Activated T-cell treated with anti-CD3 and anti-CD28 coated beads, Interleukin-2, amount 50 U/mL, for 4 hours (primary cell): ENCODE data around the gene MKLN1. TPM values are rescaled to one million over a fixed set of nuclear protein-coding genes. Genes with fewer than 3 reads are reported as not detected.

ENCODE experiments used
- ATAC-seq, 2 donors: fragments of 200-7000 bp; cut with Tn5 transposase; one replicate each; pipeline ENCODE4 v1.10.0; 2021
- DNase-seq: peaks from one replicate; pipeline ENCODE4 v3.0.0-alpha.2; 2020
- H3K27me3 Mint-ChIP-seq: one replicate; pipeline ENCODE4 v1.8.0; 2021; ENCODE audit warnings: low read depth, mixed read lengths
- H3K36me3 Mint-ChIP-seq: one replicate; pipeline ENCODE4 v1.8.0; 2022; ENCODE audit warnings: mixed read lengths; ENCODE audit not compliant: insufficient read depth
- H3K4me1 Mint-ChIP-seq: one replicate; pipeline ENCODE4 v1.8.0; 2021; ENCODE audit warnings: low read depth, mixed read lengths
- H3K4me3 Mint-ChIP-seq: one replicate; pipeline ENCODE4 v1.8.0; 2021; ENCODE audit warnings: mild to moderate bottlenecking, moderate library complexity, mixed read lengths
- H3K9me3 Mint-ChIP-seq: one replicate; pipeline ENCODE4 v1.8.0; 2021; ENCODE audit warnings: mixed read lengths
- total RNA-seq, 3 donors: library from RNA; stranded (reverse); gene quantifications; one replicate each; pipeline ENCODE4 v1.2.1, GENCODE V29; 2021

The MKLN1 gene
- total RNA-seq, 3 donors from 2014 or later = 26.7 to 29.6 (median 28.8) TPM

DNA sequence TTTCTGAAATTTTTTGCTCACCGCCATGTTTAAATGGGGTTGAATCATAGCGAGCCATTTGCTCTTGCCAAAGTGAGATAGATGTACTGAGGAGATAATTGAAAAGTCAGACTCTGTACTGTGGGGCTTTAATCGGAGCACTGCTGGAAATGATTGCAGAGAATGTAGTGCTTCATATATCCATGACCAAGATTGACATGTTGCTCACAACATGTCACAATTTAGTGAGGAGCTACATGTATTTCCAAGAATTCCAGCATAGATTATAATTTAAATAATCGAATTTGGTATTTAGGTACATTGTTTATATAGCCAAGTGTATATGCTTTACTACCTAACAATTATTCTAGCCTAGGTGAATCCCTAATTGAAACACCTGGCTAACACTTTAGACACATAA lies 162.2 kb downstream of the MKLN1 start:
- Mint-ChIP-seq H3K9me3 (no peaks in the 10 kb centered on the region), H3K27me3 (no peaks in the 10 kb centered on the region), H3K4me1 (no peaks in the 10 kb centered on the region), H3K4me3 (no peak overlapping the region), H3K36me3 (peaks cover 6% of the 10 kb centered on the region)
- no peak for DNase-seq
- ATAC-seq = no peak

DNA sequence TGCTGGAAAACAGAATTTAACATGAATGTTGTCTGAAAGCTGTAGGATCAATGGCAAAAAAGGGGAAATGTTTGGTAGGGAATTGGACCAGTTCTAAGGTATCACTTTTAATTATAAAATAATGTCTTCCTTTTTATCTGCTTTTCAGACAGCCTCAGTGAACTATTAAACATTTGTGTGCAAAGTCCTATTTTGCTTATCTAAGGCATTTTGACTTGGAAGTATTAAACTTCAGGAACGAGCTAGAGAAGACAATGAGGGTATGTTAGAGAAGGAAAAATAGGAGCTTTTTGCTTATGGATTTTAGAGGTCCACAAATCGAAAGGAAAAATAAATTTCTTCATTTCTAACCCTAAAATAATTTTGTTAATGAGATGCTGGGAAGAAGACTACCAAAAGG lies 165.4 kb downstream of the MKLN1 start:
- no peaks in the 10 kb centered on the region for H3K4me1 Mint-ChIP-seq
- H3K36me3 Mint-ChIP-seq = peaks cover 6% of the 10 kb centered on the region
- DNase-seq (no peak), ATAC-seq (no peak)
- H3K9me3 Mint-ChIP-seq = no peaks in the 10 kb centered on the region
- no peaks in the 10 kb centered on the region for H3K27me3 Mint-ChIP-seq
- H3K4me3 Mint-ChIP-seq = no peak overlapping the region

DNA sequence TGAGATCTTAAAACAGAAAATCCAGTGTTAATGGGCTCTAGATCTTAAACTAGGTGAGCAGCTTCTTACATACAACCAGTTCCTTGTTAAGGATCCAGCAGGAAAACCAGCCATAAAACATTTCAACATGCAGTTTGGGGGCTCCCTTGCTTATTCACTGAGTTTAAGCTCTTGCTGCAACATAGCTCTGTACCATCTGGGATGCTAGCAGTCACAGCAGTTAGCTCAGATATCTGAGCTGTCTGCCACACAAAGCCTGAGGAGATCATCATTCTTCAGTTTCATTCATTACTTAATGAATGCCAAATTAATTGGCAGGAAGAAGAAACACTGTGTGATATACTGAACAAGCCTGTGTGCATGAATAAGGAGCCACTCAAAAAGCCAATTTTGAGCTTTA lies 165.9 kb downstream of the MKLN1 start:
- DNase-seq (no peak), ATAC-seq (no peak)
- H3K4me3 Mint-ChIP-seq = no peak overlapping the region
- H3K9me3 Mint-ChIP-seq = no peaks in the 10 kb centered on the region
- no peaks in the 10 kb centered on the region for H3K4me1 Mint-ChIP-seq
- H3K36me3 Mint-ChIP-seq = peaks cover 5% of the 10 kb centered on the region
- no peaks in the 10 kb centered on the region for H3K27me3 Mint-ChIP-seq

DNA sequence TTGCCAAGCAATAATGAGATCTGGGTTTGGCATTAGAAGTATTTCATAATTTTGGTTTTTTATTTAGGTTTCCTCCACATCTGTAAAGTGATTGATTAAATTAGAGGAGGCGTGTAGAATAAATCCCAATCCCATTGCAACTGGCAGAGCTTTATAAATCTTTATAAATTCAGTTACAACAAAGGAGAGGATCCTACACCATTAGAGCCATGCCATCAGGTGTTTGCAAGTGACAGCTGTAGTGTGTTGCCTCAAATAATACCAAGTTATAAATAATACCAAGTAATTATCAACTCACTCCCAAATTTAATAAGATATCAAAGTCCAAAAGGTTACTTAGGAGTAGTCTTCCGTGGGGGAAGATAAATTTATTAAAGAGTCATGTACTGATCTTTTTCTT lies 166.5 kb downstream of the MKLN1 start:
- H3K36me3 Mint-ChIP-seq = peaks cover 5% of the 10 kb centered on the region
- H3K27me3 Mint-ChIP-seq = no peaks in the 10 kb centered on the region
- H3K4me1 Mint-ChIP-seq = no peaks in the 10 kb centered on the region
- H3K4me3 Mint-ChIP-seq = no peak overlapping the region
- no peaks in the 10 kb centered on the region for H3K9me3 Mint-ChIP-seq
- ATAC-seq = no peak
- DNase-seq = no peak

DNA sequence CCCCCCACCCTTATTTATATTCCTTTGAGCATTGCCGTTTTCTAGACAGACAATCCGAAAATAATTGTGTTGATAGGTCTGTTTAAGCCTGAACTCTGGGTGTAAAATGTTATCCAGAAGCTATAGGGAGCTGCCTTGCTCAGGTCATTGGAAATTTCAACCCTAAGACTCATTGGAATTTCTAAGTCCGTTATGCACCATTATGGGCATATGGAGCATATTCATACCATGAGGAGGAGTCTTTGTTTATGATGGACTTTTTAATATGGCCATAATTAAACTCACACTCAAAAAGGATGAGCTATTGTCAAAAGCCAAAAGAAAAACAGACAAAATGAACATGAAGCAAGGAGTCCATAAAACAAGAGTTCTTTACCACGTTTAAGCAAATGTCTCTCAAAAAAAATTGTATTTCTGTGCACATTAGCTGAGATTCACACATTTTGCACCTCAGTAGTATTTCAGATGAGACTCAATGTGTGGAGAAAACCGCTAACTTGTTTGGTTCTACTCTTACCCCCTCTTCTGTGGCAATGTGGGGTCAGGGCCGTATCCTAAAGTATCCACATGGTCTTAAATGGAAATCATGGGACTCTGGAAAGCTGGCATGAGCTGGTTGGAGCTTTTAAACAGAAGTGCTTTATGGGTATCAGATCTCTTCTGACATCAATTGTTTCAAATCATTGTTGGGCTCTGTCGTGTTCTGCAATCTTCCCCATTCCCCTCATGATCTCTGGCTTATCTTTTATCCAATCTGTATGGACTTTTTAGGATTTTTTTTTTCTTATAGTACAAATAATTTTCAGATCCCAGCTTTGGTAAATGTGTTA lies 168.2 kb downstream of the MKLN1 start:
- ATAC-seq (no peak), DNase-seq (no peak)

DNA sequence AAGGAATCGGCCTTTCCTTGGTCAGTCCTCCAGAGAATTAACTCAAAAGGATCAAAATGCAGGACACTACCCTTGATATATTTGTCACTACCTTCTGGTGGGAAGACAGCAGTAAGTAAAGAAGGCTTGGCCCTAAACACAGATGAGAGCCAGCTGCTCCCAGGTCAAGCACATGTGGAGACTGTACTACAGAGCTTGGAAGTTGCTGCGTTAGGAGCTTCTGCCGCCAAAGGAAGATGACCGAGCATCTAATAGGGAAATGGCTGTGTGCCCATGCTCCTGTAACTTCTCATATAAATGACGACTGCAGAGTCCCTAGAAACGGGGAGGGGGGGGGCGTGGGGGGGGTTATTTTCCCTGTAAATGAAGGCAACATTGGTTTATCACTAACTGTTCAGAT lies 169.8 kb downstream of the MKLN1 start:
- no peak for DNase-seq
- Mint-ChIP-seq H3K4me3 (no peak overlapping the region), H3K27me3 (no peaks in the 10 kb centered on the region), H3K4me1 (peaks cover 22% of the 10 kb centered on the region), H3K9me3 (no peaks in the 10 kb centered on the region), H3K36me3 (no peaks in the 10 kb centered on the region)
- ATAC-seq = no peak

More for the DNA sequence above, 168.2 kb downstream of the MKLN1 start:
- peaks cover 5% of the 10 kb centered on the region for H3K36me3 Mint-ChIP-seq
- no peaks in the 10 kb centered on the region for H3K27me3 Mint-ChIP-seq
- H3K4me1 Mint-ChIP-seq = peaks cover 7% of the 10 kb centered on the region
- H3K4me3 Mint-ChIP-seq = no peak overlapping the region
- no peaks in the 10 kb centered on the region for H3K9me3 Mint-ChIP-seq

DNA sequence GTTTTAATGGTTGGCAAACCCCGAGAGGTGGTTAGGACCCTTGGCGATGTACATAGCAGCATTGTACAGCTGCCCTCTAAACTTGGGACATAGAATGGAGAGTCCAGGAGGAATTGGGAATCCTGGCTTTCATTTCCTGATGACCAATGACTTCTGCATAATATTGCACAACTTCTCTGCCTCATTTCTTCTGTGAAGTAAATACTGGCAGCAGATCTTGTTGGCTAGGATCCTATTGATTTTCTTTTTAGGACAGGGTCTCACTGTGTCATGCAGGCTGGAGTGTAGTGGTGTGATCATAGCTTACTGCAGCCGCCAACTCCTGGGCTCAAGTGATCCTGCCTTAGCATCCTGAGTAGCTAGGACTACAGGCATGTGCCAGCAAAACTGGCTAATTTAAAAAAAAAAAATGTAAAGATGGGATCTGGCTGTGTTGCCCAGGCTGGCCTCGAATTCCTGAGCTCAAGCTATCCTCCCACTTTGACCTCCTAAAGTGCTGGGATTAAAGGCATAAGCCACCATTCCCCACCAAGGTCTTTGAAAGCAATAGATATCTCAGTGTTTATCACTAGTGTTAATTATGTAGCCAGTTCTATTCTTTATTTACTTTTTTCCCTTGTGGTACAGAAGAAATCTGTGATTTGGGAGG lies 170.7 kb downstream of the MKLN1 start:
- no peak for DNase-seq
- Mint-ChIP-seq H3K9me3 (no peaks in the 10 kb centered on the region), H3K27me3 (no peaks in the 10 kb centered on the region), H3K36me3 (no peaks in the 10 kb centered on the region), H3K4me1 (peaks cover 30% of the 10 kb centered on the region), H3K4me3 (no peak overlapping the region)
- ATAC-seq = no peak

DNA sequence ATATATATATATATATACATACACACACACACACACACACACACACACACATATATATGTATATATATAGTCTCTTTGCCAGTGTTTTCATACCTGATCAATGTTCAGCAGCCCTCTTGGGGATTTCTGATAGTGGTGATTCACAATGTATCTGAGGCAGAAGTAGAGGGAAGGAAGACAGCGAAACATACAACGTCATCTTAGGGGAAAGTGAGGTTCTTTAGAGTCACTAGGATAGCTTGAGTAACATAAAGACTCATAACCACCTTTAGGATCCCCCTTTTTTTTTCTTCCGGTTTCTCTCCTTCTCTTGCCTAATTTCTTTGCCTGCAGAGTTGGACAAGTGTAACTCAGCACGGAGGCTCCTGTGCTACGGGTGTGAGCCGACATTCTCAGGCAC lies 172.1 kb downstream of the MKLN1 start:
- Mint-ChIP-seq H3K4me1 (peaks cover 32% of the 10 kb centered on the region), H3K36me3 (no peaks in the 10 kb centered on the region), H3K4me3 (no peak overlapping the region), H3K9me3 (no peaks in the 10 kb centered on the region), H3K27me3 (no peaks in the 10 kb centered on the region)
- DNase-seq = no peak
- no peak for ATAC-seq

DNA sequence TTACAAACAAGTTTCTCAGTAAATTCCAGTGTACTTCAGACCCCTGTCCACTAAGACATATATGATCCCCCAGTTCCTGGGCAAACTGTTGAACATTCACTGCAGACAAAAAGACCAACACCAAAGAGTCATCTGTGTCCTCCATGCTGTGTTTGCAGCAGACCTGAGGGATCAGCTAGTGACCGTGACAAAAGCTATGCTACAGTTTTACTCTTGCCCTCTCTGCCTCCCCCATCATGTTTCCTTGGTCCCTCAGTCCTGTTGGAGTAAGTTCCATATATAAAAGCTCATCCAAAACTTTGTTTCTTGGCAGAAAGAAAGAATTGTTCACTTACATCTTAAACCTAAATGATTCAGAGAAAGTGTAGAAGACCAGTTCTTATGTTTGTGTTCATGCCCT lies 172.7 kb downstream of the MKLN1 start:
- Mint-ChIP-seq H3K4me3 (no peak overlapping the region), H3K4me1 (peaks cover 36% of the 10 kb centered on the region), H3K9me3 (no peaks in the 10 kb centered on the region), H3K27me3 (no peaks in the 10 kb centered on the region), H3K36me3 (no peaks in the 10 kb centered on the region)
- ATAC-seq = no peak
- DNase-seq = no peak

DNA sequence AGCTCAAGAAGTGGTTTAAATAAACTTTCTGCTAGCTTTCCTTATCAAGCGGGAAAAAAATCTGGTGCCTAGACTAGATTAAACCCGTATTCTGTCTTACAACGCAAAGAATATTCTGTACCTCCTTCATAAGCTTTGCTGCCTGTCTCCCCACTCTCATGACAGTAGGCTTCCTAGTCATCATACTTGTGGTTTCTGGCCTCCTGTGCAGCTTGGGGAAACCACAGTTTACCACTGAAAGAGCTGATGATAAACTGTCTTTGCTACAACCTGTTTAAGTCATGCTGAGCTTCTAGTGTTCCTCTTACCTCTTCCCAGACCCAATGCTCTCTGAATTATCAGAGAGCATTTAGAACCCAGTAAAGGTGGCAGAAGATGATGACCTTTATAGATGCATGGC lies 173.7 kb downstream of the MKLN1 start:
- Mint-ChIP-seq H3K4me1 (peaks cover 36% of the 10 kb centered on the region), H3K36me3 (no peaks in the 10 kb centered on the region), H3K9me3 (no peaks in the 10 kb centered on the region), H3K27me3 (no peaks in the 10 kb centered on the region), H3K4me3 (no peak overlapping the region)
- peak; percentile 33 for DNase-seq
- peak; percentile 96 to 97 for ATAC-seq

DNA sequence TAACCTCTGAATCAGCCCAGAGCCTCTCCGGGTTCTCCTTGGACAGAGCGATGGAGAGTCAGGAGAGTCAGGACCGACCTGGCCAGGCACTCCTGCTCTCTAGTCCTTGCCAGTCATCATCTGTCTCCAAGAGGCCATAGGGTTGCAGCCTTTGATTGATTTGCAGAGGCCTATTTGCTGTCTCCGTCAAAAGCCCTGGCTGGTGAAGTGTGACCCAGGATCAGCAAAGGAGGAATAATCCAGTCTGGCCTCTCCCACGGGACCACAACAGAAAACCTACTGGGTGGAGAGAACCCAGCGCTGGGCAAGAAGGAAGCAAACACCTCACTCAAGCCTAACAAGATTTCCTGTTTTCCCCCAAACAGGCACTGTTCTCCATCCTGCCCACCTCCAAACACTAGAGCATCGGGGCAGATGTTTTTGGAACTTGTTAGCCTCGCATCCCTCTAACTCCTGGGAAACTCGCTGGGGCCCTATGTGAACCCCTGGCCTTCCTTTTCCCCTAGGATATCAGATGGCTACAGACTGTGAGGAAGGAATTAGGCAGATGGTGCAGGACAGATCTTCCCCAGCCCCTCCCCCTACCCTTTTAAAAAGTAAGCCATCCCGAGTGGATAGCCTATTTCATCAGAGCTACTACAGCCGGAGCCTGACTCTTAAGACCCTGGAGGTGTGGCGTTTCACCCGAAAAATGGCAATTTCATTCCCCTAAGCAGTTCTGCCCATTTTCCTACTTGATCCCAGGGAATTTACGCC lies 174.4 kb downstream of the MKLN1 start:
- Mint-ChIP-seq H3K27me3 (no peaks in the 10 kb centered on the region), H3K4me1 (peaks cover 36% of the 10 kb centered on the region), H3K4me3 (no peak overlapping the region), H3K36me3 (no peaks in the 10 kb centered on the region), H3K9me3 (no peaks in the 10 kb centered on the region)
- no peak for DNase-seq
- ATAC-seq = no peak

DNA sequence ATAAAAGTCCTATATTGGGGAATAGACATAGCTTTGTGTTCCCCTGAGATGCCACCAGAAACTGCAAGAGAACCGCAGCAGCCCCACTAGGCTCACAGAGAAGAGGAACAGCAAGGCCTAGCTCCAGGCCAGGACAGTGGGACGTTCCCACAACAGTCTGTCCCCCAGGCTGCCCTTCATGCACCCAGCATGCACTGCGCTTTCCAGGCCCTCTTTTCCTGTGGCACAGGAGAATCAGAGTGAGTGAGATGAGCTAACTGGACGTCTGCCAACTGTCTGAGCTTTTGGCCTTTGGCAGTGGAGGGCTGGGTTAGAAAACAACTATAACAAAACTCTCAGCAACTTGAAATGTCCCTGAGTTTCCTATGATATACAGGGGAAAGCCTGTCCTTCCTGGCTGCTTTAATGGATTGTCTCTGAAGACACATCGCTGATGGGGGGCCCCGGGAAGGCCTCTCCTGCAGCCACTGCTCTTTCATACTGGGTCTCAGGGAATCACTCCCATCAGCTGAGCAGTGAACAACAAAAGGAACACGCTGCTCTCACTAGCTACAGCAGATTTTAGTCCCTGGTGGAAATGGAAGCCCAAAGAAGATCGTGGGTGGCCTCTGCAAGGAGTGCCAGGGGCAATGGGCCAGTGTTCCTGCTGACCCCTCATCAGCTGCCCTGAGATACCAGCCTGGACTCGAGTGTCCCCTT lies 175.3 kb downstream of the MKLN1 start:
- Mint-ChIP-seq H3K36me3 (no peaks in the 10 kb centered on the region), H3K9me3 (no peaks in the 10 kb centered on the region), H3K27me3 (no peaks in the 10 kb centered on the region), H3K4me3 (no peak overlapping the region), H3K4me1 (peaks cover 37% of the 10 kb centered on the region)
- DNase-seq = no peak
- no peak for ATAC-seq

DNA sequence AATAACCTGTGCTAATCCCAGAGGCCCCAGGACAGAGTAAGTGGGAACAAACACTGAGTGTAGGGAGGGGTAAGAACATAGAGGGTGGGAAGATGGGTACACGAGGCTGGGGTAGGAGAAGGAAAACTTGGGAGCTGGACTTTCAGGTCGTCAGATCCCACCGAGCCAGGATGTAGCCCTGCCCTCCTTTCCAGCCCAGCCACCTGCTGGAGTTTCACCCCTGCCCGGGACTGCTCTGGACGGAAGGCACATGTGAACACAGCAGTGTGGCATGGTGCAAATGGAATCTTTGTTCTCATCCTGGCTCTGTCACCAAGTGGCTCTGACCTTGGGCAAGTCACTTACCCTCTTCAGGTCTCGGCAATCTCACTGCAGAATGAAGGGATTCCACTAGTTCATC lies 176.0 kb downstream of the MKLN1 start:
- ATAC-seq = no peak
- H3K4me1 Mint-ChIP-seq = peaks cover 41% of the 10 kb centered on the region
- DNase-seq = no peak
- no peaks in the 10 kb centered on the region for H3K36me3 Mint-ChIP-seq
- no peaks in the 10 kb centered on the region for H3K9me3 Mint-ChIP-seq
- no peak overlapping the region for H3K4me3 Mint-ChIP-seq
- peaks cover under 1% of the 10 kb centered on the region for H3K27me3 Mint-ChIP-seq

DNA sequence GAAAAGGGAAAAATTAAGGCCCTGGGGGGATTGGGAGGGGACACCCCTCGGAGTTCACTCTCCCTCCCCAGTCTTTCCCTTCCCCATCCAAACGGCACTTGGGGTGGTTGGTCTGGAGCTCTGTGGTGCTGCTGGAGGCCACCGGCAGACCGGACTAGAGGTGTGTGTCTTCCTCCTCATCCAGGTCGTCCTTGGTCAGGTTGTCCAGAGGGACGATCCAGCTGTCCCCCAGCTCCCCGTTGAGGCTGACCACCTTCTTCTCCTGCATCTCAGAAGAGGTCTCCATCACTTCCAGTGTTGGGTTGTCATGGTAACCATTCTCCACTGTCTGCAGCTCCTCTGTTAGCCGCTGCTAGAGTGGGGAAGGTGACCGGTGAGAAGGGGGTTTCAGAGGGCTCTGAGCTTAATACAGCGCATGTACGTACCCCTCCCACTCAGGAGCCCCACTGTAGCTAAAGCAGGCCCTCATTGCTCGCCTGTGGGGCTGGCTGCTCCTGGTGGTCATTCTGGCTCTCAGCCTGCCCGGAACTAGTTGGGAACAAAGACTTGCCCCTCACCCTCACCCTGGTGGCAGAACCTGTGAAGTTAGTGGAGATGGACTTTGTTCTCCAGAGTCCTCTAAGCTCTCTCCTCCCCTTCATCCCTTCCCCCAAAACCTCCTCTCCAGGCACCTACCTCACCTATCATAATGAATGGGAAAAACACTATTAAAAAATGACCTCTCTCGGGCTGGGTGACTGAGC lies 176.7 kb downstream of the MKLN1 start:
- DNase-seq (no peak), ATAC-seq (no peak)
- Mint-ChIP-seq H3K4me3 (no peak overlapping the region), H3K4me1 (peaks cover 44% of the 10 kb centered on the region), H3K9me3 (no peaks in the 10 kb centered on the region), H3K27me3 (peaks cover 7% of the 10 kb centered on the region), H3K36me3 (no peaks in the 10 kb centered on the region)
